Measurements from ENCODE around the gene BDNF.

GRCh38 chr11:27718346-27718862, 18.1 kb upstream of the BDNF start:
- TF ChIP-seq CTCF (optimal IDR thresholded peaks at IDR 0.05 in 1 of 3, IDR thresholded peaks at IDR 0.05 in 1 of 3, conservative IDR thresholded peaks at IDR 0.05 in 1 of 3; ENCODE audit: extremely low read depth in 1 of 3, insufficient read depth in 2 of 3, low read length in 3 of 3) (no peak), EZH2 (IDR thresholded peaks at IDR 0.05; ENCODE audit: low read length) (no peak)
